Measurements from ENCODE around the gene COG5.

COG5 gene

GRCh38 chr7:107232568-107233090 is 331.1 kb downstream of the COG5 start:
- no peak for TF ChIP-seq CTCF (IDR thresholded peaks at IDR 0.05)

- TF ChIP-seq CTCF (IDR thresholded peaks at IDR 0.05), result no peak
These were observed 333.4 kb downstream of the COG5 start for GRCh38 chr7:107230334-107230733.

DNA sequence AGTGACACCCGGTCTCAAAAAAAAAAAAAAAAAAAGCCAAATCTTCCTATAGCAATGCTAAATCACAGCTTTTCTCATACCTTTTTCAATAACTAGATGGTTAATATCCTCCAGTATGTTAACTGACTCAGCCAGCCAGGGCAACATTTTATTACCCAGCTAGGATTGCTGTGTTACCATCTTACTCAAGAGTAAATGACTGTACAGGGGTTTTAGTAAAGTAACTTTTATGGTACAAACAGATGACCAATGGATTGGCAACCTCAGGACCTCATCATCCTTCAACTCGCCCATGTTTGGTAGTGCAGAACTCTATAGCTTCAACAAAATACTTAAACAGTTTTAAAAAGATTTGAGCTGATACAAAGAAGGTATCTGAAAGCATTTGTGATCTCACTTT is 335.4 kb downstream of the COG5 start:
- no peak for TF ChIP-seq CTCF (IDR thresholded peaks at IDR 0.05)

- TF ChIP-seq CTCF (IDR thresholded peaks at IDR 0.05), result no peak
These were observed 339.1 kb downstream of the COG5 start for GRCh38 chr7:107224374-107225223.

GRCh38 chr7:107220356-107220755 is 343.4 kb downstream of the COG5 start:
- TF ChIP-seq CTCF (IDR thresholded peaks at IDR 0.05), result no peak

- TF ChIP-seq CTCF (IDR thresholded peaks at IDR 0.05), result no peak
These were observed 344.0 kb downstream of the COG5 start for GRCh38 chr7:107219563-107220244.

DNA sequence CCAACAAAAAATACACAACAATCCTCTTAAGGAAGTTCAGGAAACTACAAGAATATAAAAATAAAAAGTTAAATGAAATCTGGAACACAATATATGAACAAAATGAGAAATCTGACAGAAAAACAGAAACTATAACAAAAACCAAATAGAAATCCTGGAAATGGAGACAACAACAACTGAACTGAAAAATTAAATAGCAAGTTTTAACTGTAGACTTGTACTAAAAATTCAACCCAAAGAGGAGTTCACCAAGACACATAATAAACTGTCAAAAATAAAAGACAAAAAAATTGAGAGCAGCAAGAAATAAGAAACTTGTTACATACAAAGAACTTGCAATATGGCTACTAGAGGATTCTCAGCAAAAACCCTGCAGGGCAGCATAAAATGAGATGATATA is 349.8 kb downstream of the COG5 start:
- TF ChIP-seq CTCF (IDR thresholded peaks at IDR 0.05), result no peak
